Measurements from ENCODE around the gene ILF2. TPM values are rescaled to one million over a fixed set of nuclear protein-coding genes. Genes with fewer than 3 reads are reported as not detected.
A peak's percentile ranks its signal among the peaks of the same experiment; 100 is the strongest.
"Not testable (repeated sequence)": the region's sequence is repeated elsewhere in the genome, so short reads cannot be mapped to it uniquely, and the experiment has no call there.

ILF2 gene
- 87.6 TPM for total RNA-seq

GRCh38 chr1:153670859-153671627 is at the start of gene ILF2:
TSS of gene ILF2 (minus strand) at chr1:153670993. CDS start at chr1:153670922, 71 bp downstream.
- peak; percentile 98 for DNase-seq (ENCODE audit: low spot score)

- no peak for DNase-seq (ENCODE audit: low spot score)
These were observed 46.5 kb upstream of the ILF2 start for GRCh38 chr1:153717330-153717729.

- not testable (repeated sequence) for DNase-seq (ENCODE audit: low spot score)
These were observed 45.4 kb upstream of the ILF2 start for GRCh38 chr1:153716211-153716610.

- DNase-seq (ENCODE audit: low spot score), result no peak
These were observed 40.2 kb upstream of the ILF2 start for GRCh38 chr1:153711026-153711425.

GRCh38 chr1:153705484-153705883 is 34.7 kb upstream of the ILF2 start:
- no peak for DNase-seq (ENCODE audit: low spot score)

GRCh38 chr1:153699768-153700167 is 29.0 kb upstream of the ILF2 start:
- DNase-seq (ENCODE audit: low spot score), result no peak

GRCh38 chr1:153698923-153699714 is 28.3 kb upstream of the ILF2 start:
- DNase-seq (ENCODE audit: low spot score), result no peak

- peak; percentile 30 for DNase-seq (ENCODE audit: low spot score)
These were observed 27.5 kb upstream of the ILF2 start for GRCh38 chr1:153698020-153698922.

GRCh38 chr1:153697191-153698019 is 26.6 kb upstream of the ILF2 start:
- no peak for DNase-seq (ENCODE audit: low spot score)

- DNase-seq (ENCODE audit: low spot score), result no peak
These were observed 25.9 kb upstream of the ILF2 start for GRCh38 chr1:153696741-153697140.

GRCh38 chr1:153693466-153693865 is 22.7 kb upstream of the ILF2 start:
- DNase-seq (ENCODE audit: low spot score), result no peak

GRCh38 chr1:153688736-153689328 is 18.0 kb upstream of the ILF2 start:
- no peak for DNase-seq (ENCODE audit: low spot score)

GRCh38 chr1:153688276-153688675 is 17.5 kb upstream of the ILF2 start:
- no peak for DNase-seq (ENCODE audit: low spot score)

- DNase-seq (ENCODE audit: low spot score), result no peak
These were observed 16.7 kb upstream of the ILF2 start for GRCh38 chr1:153687346-153688125.

GRCh38 chr1:153685544-153686340 is 14.9 kb upstream of the ILF2 start:
- DNase-seq (ENCODE audit: low spot score), result no peak

- no peak for DNase-seq (ENCODE audit: low spot score)
These were observed 14.1 kb upstream of the ILF2 start for GRCh38 chr1:153684892-153685291.

GRCh38 chr1:153683854-153684253 is 13.1 kb upstream of the ILF2 start:
- DNase-seq (ENCODE audit: low spot score), result no peak

- no peak for DNase-seq (ENCODE audit: low spot score)
These were observed 11.9 kb upstream of the ILF2 start for GRCh38 chr1:153682730-153683129.

GRCh38 chr1:153680120-153680403 is 9.3 kb upstream of the ILF2 start:
- DNase-seq (ENCODE audit: low spot score), result no peak

Measured in mucosa of gallbladder (tissue), 1 donor.